ENCODE results near the gene CSNK1G2.

The CSNK1G2 gene

DNA sequence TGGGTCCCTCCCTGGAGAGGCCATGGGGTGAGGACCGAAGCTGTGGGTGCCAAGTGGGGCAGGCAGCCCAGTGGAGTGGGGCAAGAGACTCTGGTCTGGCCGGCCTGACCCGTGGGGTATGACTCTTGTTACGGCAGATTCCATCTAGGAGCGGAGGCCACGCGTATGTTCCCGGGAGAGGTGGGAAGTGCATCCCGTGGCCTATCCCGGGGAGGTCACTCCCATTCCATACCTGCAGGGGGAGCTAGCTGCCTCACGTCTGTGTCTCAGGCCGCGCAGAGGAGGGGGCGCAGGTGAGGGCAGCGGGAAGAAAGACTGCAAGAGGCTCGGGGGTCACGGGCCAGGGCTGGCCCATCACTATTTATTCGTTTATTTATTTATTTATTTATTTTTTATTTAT lies 4.9 kb downstream of the CSNK1G2 start:
- no peak for DNase-seq

DNA sequence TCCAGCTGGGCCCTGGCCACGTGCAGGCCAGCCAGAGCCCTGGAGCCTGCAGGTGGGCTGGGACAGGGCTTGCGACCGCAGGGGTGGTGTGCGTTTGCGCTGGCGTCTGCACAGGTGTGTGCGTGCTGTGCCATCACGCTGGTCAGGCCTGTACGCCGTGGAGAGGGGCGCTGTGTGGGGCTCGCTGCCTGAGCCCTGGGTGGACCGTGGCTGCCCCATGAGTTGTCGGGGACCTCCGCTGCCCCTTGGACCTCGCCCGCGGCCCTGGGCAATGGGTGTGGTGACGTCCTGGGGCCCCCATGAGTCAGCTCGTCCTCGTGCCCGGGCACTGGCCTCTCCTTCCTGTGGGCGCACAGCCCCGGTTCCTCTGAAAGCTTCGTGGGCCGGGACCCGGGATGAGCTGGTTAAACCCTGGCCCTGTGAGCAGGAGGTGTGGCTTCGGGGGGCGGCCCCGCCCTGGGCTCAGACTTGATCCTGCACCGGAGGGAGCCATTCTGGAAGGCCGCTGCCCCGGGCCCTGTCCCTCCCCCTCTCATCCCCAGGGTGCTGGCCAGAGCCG lies 6.8 kb downstream of the CSNK1G2 start:
- no peak for DNase-seq

DNA sequence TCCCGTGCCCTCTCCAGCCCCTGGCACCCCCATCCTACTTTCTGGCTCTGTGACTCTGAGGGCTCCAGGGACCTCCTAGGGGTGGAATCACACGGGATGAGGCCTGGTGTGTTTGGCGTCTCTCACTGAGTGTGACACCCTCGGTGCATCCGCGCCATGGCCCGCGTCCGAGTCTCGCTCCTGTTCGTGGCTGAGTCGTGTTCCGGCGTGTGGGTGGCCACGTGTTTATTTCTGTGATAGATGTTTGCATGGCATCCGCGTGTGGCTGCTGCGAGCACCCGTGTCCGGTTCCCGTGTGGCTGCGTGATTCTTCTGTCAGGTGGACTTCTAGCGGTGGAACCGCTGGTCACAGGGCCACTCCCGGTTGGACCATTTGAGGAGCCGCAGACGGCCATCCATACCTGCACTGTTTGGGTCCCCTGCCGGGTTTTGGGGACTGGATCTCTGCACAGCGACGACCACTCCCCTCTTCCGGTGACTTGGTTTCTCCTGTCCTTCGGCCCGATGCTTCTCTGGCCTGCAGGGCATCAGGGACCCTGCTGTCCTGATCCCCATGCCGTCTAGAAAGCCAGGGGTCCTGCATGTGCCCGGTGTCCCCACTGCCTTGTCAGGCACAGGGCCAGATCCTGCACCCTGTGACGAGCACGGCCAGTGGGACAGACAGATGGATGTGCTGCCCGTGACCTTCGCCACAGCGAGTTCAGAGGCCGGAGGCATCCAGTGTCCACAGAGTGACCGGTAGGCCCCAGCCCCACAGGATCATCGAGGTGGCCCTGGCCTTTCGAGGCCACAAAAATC lies 8.5 kb downstream of the CSNK1G2 start:
- no peak for DNase-seq

DNA sequence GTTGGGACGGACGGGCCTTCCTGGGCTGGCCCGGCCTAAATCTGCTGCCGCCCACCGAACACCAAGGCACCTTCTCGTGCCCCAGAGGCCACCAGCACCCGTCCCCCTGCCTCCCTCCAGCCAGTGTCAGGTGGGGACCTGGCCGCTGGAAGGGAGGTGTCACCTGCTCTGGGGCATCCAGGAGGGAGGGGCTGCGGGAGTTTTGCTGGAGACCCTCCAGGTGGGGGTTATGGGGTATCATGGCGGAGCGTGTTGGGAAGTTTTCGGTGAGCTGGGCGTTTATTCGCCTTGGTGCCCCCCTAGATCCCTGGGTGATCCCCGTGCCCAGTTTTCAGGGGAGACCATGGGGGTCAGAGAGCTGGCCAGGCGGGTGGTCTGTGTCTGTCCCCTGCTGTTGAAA lies 9.7 kb downstream of the CSNK1G2 start:
- DNase-seq = no peak

DNA sequence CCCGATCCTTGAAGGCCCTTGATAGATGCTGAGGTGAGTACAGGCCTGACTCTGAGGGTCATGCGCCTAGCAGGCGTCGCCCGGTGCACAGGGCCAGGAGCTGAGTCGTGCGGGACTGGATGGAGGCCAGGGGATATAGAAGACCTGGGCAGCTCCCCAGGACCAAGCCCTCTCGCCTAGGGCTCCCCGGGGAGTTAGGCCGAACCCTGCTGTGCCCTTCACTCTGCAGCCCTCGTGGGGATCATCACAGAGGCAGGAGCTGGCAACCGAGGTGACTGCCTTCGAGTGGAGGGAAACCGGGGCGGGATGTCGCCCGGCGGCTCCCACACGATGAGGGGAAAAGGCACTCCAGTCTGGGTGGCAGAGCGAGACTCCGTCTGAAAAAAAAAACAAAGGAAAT lies 11.7 kb downstream of the CSNK1G2 start:
- no peak for DNase-seq

DNA sequence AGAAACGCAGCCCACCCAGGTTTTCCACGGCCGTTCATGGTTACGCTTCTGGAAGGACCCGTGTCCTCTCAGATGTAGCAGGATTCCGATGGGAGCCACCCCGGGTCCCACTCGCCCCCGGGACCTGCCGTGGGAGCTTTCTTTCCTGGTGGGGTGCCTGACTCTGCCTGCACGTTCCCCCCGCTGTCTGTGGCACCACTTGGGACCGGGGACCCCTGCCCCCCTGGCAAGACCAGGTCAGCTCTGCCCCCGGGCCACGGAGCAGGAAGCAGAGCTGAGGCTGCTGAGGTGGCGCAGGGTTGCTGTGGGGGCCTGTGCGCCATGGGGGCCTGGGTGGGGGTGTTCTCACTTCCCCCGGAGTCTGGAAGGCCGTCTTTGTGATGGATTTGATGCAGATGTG lies 12.1 kb downstream of the CSNK1G2 start:
- DNase-seq = no peak

DNA sequence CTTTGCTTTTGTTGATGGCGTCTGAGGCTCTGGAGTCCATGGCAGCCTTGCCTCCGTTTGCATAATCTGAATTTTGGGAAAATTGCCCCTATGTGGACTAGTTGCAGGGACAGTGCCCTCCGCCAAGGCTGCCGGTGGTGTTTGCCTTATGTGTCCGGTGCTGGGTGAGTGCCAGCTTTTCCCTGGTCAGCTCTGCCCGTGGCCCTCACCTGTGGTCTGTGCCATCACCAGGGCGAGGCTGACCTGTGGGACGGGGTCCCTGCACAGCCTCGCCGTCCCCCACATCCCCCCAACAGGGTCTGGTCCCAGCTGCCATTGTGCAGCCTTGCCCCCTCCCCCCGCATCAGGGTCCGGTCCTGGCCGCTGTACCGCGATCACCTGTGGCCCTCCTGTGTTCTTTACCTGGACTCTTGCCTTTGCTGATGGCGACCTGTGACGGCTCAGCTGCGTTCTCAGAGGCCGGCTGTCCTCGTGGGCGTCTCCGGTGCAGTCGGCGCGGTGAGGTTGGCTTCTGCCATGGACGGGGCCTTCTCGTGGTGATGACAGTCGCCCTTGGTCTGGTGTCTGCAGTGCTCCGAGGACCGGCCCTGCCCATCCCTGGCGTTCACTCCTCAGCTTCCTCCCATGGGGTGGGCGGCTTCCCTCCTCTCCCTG lies 12.6 kb downstream of the CSNK1G2 start:
- DNase-seq = no peak

DNA sequence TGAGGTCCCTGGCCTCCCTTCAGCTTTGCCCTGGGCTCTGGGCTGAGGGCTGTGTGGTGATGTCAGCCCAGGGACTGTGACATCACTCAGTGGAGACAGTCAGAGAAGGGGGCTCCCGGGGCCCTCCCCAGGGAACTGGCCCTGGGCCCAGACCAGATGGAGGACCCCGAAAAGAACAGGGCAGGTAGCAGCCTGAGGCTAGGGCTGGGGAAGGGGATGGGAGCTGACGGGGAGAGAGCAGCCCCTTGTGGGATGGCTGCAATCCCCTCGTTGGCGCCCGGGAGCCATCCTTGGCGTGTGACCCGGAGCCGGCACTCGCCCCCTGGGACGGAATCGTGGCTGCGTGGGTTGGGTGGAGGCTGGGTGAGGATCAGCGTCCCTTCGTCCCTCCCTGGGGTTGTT lies 13.6 kb downstream of the CSNK1G2 start:
- no peak for DNase-seq

DNA sequence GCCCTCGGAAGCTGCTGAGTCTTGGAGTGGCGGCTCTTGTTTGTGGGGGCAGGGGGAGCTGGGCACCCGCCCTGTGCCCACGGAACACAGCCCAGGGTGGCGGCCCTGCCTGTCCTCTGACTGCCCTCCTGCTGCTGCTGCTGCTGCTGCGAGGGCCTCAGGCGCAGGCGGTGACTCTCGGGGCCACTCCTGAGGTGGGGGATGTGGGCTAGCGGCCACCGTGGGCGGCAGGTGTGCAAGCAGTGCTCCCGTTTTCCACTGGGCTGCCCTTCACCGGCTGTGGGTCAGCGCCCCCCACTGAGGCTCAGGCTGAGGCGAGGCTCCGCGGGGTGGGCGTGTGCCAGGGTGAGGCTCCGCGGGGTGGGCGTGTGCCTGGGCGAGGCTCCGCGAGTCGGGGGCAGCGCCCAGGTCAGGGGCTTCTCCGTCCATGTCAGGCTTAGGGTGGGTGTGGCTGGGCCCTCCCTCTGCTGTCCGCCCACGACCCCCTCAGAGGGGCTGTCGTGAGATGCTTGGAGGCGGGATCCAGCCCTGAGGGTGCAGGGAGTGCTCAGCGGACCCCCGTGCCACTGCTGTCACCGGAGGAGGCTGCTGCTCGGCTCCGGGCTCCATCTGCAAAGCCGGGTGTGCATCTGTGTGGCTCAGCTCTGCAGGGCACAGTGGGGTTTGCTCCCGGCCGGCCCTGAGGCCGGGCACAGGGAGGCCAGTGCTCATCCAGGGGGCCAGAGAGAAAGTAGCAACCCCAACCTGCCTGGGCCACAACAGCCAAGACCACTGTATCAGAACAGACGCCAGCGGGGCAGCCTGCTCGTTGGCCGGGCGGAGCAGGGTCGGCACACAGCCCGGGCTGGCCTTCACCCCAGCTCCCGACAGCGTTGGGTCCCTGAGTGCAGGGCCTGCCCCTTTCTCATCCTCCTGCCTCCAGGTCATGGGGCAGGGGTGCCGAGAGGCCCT lies 14.5 kb downstream of the CSNK1G2 start:
- DNase-seq = no peak

DNA sequence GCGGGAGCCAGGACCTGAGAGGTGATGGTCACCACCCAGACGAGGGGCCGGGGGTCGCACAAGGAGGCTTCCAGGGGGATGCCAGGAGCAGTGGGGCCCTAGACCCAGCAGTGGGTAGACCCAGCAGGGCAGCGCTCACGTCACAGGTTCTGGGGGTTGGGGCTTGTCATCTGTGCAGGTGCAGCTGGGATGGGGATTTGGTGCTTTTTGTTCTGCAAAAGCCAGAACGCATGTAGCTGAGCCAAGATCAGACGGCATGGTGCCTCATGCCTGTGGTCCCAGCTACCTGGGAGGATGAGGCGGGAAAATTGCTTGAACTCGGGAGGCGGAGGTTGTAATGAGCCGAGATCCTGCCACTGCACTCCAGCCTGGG lies 15.1 kb downstream of the CSNK1G2 start:
- DNase-seq = no peak

DNA sequence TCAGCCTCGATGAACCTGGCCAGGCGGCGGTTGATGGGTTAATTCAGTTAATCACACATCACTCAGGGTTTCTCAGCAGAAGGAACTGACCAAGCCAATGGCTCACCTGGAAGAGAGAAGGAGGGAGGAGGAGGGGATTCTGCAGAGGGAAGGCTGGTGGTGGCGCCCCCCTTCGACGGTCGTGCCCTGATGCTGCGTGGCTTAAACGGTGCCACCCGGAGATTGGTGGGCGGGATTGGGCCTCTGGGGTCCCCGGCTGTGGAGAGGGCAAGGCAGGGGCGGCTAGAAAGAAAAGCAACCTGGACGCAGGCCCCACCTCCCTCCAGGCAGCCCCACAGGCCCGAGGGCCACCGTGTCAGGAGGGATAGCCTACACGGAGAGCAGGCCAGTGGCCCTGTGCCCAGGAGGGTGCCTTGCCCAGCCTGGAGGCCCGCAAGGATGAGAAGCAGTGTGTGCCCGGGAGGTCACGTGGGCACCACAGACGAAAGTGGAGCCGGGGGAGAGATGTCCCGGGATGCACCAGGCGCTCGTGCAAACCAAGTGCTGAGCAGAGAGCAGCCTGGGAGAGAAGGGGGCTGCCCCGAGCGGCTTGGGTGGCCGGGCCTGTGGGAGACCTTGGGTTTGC lies 16.0 kb downstream of the CSNK1G2 start:
- peak; percentile 75 to 85 for DNase-seq

DNA sequence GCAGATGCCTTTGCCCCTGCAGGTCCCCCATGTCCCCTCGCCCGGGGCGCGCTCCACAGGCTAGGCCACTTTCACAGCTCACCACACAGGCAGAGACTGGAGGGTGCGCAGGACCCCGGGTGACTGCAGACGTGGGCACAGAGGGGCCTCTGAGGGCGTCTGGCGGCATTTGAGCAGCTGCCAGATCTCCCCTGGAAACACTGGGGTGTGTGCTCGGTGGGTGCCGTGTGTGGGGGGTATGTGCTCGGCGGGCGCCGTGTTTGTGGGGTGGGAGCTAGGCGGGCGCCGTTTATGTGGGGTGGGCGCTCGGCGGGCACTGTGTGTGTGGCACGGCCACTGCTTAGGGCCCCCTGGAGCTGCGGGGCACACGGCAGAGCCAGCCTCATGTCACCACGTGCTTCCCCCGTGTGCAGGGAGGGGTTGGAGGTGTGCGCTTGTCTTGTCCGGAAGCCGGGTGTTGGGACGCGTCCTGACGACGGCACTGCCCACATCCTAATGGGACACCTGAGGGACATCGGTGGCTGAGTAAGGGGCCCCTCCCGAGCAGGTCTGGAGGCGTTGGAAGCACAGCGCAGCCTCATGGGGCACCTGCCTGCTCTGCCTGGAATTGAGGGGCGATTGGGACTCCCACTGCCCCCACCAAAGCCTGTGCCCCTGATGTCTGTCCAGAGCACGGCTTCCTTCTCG lies 16.7 kb downstream of the CSNK1G2 start:
- no peak for DNase-seq

DNA sequence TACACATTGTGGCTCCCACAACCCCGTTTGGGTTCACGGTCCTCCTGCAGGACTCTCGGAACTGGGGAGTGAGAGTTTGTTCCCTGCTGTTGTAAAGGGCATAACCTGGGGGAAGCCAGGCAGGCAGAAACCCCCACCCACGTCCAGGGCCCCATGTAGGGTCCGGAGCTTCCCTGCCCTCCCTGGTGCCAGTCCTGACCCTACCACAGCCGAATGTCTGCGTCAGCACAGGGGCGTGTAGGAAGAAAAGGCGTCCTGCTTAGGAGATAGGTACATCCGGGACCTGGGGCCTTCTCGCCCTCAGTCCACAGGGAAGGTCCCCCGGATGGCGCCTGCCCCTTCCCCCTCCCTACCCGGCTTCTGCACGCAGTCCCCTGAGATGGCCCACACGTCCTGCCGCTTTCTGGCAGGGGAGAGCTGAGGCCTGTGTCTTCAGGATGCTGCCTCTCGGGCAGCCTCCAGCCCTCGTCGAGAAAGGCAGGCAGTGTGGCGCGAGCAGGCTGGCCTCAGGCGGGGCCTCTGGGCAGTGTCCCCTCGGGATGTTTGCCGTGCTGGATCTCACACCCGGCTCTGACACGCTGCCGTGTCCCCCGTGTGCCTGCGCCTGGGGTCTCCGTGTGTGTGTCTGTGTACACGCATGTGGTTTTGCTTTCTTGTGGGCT lies 19.1 kb downstream of the CSNK1G2 start:
- no peak for DNase-seq

DNA sequence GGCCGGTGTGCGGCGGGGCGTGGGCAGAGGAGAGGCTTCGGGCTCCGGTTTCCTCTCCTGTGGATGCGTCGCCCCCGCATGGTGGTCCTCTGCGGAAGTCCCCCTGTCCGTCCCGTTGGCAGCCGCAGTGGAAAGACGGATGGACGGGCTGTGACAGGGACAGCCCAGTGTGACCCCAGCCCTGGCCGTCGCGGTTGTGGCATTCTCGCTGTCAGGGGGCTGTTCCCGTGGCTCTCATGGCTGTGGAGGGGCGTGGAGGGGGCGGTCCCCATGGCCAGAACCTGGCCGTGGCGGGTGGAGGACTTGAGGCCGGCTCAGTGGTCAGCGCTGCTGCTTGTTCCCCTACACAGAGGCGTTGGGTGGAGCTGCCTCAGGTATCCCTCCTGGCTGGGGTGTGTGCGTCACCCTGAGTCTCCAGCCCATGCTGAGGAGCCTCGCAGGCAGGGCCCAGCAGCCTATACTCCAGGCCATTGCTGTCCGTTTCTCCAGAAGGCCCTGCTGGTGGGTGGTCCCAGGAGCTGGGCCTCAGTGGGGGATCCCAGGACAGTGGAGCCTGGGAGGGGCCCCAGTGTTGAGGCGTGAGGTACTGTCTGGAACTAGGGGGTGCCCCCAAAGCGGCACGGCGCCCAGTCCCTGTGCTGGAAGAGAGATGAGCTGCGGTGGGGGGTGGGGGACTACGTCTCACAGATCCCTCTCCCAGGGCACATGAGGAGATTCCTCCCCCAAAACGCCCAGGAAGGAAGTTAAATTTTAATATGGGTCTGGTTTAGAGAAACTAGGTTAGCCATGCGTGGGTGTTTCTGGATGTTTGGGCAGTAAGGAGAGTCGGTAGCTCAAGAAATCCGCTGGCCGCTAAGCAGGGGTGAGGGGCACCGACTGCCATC lies 20.3 kb downstream of the CSNK1G2 start:
- no peak for DNase-seq

DNA sequence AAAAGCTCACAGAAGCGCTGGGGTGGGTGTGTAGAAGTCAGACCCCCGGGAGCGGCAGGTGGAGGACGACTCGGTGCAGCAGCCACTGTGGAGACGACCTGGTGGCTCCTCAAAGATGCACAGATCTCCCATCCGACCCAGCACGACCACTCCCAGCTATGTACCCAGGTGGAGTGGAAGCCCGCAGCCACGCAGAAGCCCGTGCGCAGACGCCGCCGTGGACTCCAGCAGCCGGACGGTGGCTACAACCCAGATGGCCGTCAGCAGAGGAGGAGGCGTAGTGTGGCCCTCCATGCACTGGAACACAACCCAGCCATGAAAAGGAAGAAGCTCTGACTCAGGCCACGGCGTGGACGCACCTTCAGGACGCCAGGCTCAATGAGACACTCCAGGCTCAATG lies 21.7 kb downstream of the CSNK1G2 start:
- DNase-seq = no peak

DNA sequence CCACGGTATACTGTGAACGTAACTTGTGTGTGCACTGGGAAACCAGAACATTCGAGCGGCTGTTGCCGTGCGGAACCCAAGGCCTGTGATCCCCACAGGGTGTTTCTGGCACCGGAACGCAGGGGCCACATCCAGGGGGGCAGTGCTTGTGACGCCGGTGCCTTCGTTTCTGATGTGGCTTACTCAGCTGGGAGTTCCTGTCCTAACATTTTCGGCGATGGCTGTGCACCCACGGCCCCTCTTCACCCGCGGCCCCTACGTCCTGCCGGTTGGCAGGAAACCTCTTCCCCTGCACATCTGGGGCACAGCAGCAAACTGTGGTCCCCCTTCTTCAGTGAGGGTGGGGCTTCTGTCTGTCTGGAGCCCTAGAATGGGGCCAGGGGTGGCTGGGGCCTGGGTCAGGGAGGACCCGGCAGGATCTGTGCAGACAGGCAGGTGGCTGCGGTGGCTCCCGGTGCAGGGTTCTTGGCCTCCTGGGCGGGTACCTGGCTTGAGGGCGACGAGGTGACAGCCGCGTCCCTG lies 26.2 kb downstream of the CSNK1G2 start:
- no peak for DNase-seq

DNA sequence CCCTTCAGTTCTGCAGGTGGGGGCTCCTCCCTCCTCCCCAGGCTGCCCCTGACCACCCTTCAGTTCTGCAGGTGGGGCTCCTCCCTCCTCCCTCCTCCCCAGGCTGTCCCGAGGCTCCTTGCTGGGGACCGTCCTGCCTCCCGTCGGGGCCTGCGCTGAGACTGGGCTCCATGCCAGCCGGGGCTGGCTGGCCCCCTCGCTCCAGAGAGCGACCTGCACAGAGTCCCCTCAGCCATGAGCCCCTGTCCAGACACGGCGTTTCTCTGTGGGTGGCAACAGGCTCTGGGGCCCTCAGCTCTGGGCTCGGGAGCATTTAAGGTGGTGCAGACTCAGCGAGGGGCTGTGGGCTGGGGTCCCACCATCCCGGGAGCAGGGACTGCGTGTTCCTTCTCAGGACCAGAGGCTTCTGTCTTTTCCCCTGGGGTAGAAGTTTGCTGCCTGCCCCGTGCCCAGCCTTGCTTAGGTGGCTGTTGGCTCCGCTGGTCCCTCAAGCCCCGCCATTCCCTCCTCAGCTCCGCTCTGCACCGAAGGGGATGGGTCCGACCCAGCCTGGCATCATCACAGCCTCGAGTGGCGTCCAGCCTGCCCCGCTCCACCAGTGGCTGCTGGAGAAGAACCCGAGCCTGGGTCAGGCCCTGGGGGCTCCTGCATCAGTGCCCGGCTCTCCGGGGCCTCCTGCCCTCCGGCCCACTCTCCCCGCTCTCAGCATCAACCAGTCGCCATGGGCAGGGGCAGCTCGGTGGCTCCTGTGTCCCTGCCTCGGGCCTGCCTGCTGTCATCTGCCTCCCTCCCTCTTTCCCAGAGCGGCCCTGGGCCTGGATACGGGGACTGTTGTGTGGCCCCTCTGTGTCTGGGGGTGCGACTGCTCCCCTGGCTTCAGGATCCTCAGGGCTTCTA lies 27.6 kb downstream of the CSNK1G2 start:
- DNase-seq = no peak

DNA sequence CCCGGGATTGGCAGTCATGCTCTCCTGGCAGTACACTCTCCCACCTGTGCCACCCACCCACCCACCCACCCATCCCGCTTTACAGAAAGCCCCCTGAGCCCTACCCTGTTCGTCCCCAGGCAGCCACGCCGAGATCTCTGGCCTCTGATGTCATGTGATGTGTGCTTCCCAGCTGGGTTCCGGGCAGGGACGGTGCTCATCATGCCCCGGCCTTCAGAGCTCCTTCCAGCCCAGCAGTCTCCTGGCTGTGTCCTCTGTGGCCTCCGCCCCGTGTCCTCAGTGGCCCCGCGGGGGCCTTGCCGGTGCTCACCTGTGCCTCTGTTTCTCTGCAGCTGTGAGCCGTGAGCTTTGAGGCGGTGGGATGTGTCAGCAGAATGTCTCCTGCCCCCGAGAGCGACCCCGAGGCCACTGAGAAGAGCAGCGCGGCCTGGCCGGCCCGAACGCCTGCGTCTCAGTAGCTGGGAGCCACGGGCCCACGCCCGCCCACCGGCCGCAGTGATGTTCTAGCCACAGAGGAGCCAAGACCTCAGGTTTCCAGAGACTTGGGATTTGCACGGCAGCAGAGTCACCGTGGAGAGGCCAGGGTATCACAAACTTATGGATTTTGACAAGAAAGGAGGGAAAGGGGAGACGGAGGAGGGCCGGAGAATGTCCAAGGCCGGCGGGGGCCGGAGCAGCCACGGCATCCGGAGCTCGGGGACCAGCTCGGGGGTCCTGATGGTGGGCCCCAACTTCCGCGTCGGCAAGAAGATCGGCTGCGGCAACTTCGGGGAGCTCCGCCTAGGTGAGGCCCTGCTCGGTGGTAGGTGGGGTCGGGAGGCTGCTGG lies 28.4 kb downstream of the CSNK1G2 start:
- no peak for DNase-seq

Data from hippocampal formation (tissue), 2 donors.